HCEC 1CT (cell line): Measurements from ENCODE around the gene MAPKBP1.
"Not testable (repeated sequence)": the region's sequence is repeated elsewhere in the genome, so short reads cannot be mapped to it uniquely, and the experiment has no call there.

Experiments used
- DNase-seq: peaks from one replicate; pipeline ENCODE4 v3.0.0-alpha.2; 2017

MAPKBP1 gene

GRCh38 chr15:41829959-41830646, 55.8 kb downstream of the MAPKBP1 start:
- DNase-seq, result no peak

GRCh38 chr15:41831291-41831690, 57.0 kb downstream of the MAPKBP1 start:
- DNase-seq, result not testable (repeated sequence)

- no peak for DNase-seq
Observed at GRCh38 chr15:41832208-41832607, 57.9 kb downstream of the MAPKBP1 start.

GRCh38 chr15:41832875-41833274, 58.6 kb downstream of the MAPKBP1 start:
- DNase-seq, result no peak

GRCh38 chr15:41834096-41834495, 59.8 kb downstream of the MAPKBP1 start:
- no peak for DNase-seq

- no peak for DNase-seq
Observed at GRCh38 chr15:41836073-41836472, 61.8 kb downstream of the MAPKBP1 start.

- DNase-seq, result no peak
Observed at GRCh38 chr15:41836713-41837454, 62.6 kb downstream of the MAPKBP1 start.

- no peak for DNase-seq
Observed at GRCh38 chr15:41838400-41838897, 64.2 kb downstream of the MAPKBP1 start, which contains the start of gene PLA2G4B. PLA2G4B (plus strand) TSS chr15:41838847; CDS start chr15:41838914, 67 bp downstream.

- no peak for DNase-seq
Observed at GRCh38 chr15:41839781-41840491, 65.7 kb downstream of the MAPKBP1 start.

- DNase-seq, result no peak
Observed at GRCh38 chr15:41840673-41841072, 66.4 kb downstream of the MAPKBP1 start.

- no peak for DNase-seq
Observed at GRCh38 chr15:41841131-41841530, 66.8 kb downstream of the MAPKBP1 start.

- DNase-seq, result no peak
Observed at GRCh38 chr15:41842229-41842628, 67.9 kb downstream of the MAPKBP1 start.

- DNase-seq, result no peak
Observed at GRCh38 chr15:41843571-41843970, 69.3 kb downstream of the MAPKBP1 start.

GRCh38 chr15:41844814-41845213, 70.5 kb downstream of the MAPKBP1 start:
- DNase-seq, result no peak

- DNase-seq, result no peak
Observed at GRCh38 chr15:41847206-41847605, 72.9 kb downstream of the MAPKBP1 start.

GRCh38 chr15:41847981-41848380, 73.7 kb downstream of the MAPKBP1 start:
- DNase-seq, result no peak

GRCh38 chr15:41848631-41849030, 74.3 kb downstream of the MAPKBP1 start:
- no peak for DNase-seq

- no peak for DNase-seq
Observed at GRCh38 chr15:41849204-41849603, 74.9 kb downstream of the MAPKBP1 start.

- no peak for DNase-seq
Observed at GRCh38 chr15:41849861-41850260, 75.6 kb downstream of the MAPKBP1 start.

GRCh38 chr15:41850482-41851166, 76.3 kb downstream of the MAPKBP1 start:
- DNase-seq, result no peak

GRCh38 chr15:41851167-41851523, 76.9 kb downstream of the MAPKBP1 start:
- no peak for DNase-seq

GRCh38 chr15:41851755-41852370, 77.6 kb downstream of the MAPKBP1 start:
- no peak for DNase-seq
